ENCODE data around the gene UTP18. TPM values are rescaled to one million over a fixed set of nuclear protein-coding genes. Genes with fewer than 3 reads are reported as not detected.

Gene UTP18
- total and polyA plus RNA-seq, 2 of the 13 experiments (the other 11 are each of a cell fraction or from before 2014, with no cell fraction given), result 35.2 to 104 TPM

GRCh38 chr17:51259564-51260236 is 646 bp upstream of the UTP18 start, which contains the start of gene MBTD1 (continued):
- TF ChIP-seq MIER3 (CRISPR knock-in tag; IDR thresholded peaks at IDR 0.05; ENCODE audit: borderline replicate concordance) (no peak), ZNF570 (CRISPR knock-in tag; IDR thresholded peaks at IDR 0.05; ENCODE audit: borderline replicate concordance) (no peak), ZMYM3 (CRISPR knock-in tag; IDR thresholded peaks at IDR 0.05) (no peak), ZSCAN12 (CRISPR knock-in tag; IDR thresholded peaks at IDR 0.05) (no peak; the same call in 1 of the 2 replicates), ZNF839 (CRISPR knock-in tag; IDR thresholded peaks at IDR 0.05; ENCODE audit: borderline replicate concordance) (no peak), SMC3 (IDR thresholded peaks at IDR 0.05; ENCODE audit: low read length) (no peak), RFXAP (CRISPR knock-in tag; IDR thresholded peaks at IDR 0.05; ENCODE audit: borderline replicate concordance) (no peak; the same call in none of the 2 replicates), CREB3 (CRISPR knock-in tag; IDR thresholded peaks at IDR 0.05) (no peak), HCFC1 (IDR thresholded peaks at IDR 0.05; ENCODE audit: low read depth, low read length) (no peak), SSRP1 (CRISPR knock-in tag; IDR thresholded peaks at IDR 0.05) (no peak), CAMTA2 (CRISPR knock-in tag; IDR thresholded peaks at IDR 0.05; ENCODE audit: borderline replicate concordance) (no peak), CBFB (CRISPR knock-in tag; IDR thresholded peaks at IDR 0.05) (0 out of 2 replicates have a peak, but pooled peaks have one; percentile 55), HOXA3 (CRISPR knock-in tag; IDR thresholded peaks at IDR 0.05) (no peak), ZBTB2 (CRISPR knock-in tag; IDR thresholded peaks at IDR 0.05; ENCODE audit: low read depth) (no peak), ZNF296 (CRISPR knock-in tag; conservative IDR thresholded peaks at IDR 0.05) (no peak), ELF3 (CRISPR knock-in tag; IDR thresholded peaks at IDR 0.05) (no peak), RCOR2 (CRISPR knock-in tag; IDR thresholded peaks at IDR 0.05) (no peak), SAFB2 (CRISPR knock-in tag; IDR thresholded peaks at IDR 0.05; ENCODE audit: borderline replicate concordance, low read depth) (no peak), ZBTB34 (CRISPR knock-in tag; IDR thresholded peaks at IDR 0.05) (no peak)
- TF ChIP-seq, protein P1, sequence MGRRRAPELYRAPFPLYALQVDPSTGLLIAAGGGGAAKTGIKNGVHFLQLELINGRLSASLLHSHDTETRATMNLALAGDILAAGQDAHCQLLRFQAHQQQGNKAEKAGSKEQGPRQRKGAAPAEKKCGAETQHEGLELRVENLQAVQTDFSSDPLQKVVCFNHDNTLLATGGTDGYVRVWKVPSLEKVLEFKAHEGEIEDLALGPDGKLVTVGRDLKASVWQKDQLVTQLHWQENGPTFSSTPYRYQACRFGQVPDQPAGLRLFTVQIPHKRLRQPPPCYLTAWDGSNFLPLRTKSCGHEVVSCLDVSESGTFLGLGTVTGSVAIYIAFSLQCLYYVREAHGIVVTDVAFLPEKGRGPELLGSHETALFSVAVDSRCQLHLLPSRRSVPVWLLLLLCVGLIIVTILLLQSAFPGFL (CRISPR knock-in tag; IDR thresholded peaks at IDR 0.05), result no peak
- TF ChIP-seq, protein P2, sequence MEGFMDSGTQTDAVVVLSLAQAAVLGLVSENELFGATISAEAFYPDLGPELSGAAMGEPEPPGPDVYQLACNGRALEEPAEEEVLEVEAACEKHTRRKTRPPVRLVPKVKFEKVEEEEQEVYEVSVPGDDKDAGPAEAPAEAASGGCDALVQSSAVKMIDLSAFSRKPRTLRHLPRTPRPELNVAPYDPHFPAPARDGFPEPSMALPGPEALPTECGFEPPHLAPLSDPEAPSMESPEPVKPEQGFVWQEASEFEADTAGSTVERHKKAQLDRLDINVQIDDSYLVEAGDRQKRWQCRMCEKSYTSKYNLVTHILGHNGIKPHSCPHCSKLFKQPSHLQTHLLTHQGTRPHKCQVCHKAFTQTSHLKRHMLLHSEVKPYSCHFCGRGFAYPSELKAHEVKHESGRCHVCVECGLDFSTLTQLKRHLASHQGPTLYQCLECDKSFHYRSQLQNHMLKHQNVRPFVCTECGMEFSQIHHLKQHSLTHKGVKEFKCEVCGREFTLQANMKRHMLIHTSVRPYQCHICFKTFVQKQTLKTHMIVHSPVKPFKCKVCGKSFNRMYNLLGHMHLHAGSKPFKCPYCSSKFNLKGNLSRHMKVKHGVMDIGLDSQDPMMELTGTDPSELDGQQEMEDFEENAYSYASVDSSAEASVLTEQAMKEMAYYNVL (CRISPR knock-in tag; IDR thresholded peaks at IDR 0.05; ENCODE audit: borderline replicate concordance), result no peak
- TF ChIP-seq, protein P3, sequence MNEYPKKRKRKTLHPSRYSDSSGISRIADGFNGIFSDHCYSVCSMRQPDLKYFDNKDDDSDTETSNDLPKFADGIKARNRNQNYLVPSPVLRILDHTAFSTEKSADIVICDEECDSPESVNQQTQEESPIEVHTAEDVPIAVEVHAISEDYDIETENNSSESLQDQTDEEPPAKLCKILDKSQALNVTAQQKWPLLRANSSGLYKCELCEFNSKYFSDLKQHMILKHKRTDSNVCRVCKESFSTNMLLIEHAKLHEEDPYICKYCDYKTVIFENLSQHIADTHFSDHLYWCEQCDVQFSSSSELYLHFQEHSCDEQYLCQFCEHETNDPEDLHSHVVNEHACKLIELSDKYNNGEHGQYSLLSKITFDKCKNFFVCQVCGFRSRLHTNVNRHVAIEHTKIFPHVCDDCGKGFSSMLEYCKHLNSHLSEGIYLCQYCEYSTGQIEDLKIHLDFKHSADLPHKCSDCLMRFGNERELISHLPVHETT (CRISPR knock-in tag; conservative IDR thresholded peaks at IDR 0.05), result no peak

Data from HepG2 (cell line).